GM18951 (cell line): ENCODE results near the gene SAMD4B.

Source experiments
- POLR2A ChIP-seq: IDR thresholded peaks from 4 replicates; pipeline ENCODE4 v1.6.1; 2011; ENCODE audit warnings: mild to moderate bottlenecking; ENCODE audit not compliant: insufficient read length, insufficient read depth; ENCODE audit errors: extremely low read depth
- in situ Hi-C: fragments of 300-500 bp; cut with MboI; formaldehyde crosslinking; loops from one replicate; pipeline ENCODE4 v1.12.0; 2022; ENCODE audit warnings: low sequenced_read_pairs, mixed read lengths, inconsistent platforms; ENCODE audit not compliant: unreplicated experiment

Gene SAMD4B

DNA sequence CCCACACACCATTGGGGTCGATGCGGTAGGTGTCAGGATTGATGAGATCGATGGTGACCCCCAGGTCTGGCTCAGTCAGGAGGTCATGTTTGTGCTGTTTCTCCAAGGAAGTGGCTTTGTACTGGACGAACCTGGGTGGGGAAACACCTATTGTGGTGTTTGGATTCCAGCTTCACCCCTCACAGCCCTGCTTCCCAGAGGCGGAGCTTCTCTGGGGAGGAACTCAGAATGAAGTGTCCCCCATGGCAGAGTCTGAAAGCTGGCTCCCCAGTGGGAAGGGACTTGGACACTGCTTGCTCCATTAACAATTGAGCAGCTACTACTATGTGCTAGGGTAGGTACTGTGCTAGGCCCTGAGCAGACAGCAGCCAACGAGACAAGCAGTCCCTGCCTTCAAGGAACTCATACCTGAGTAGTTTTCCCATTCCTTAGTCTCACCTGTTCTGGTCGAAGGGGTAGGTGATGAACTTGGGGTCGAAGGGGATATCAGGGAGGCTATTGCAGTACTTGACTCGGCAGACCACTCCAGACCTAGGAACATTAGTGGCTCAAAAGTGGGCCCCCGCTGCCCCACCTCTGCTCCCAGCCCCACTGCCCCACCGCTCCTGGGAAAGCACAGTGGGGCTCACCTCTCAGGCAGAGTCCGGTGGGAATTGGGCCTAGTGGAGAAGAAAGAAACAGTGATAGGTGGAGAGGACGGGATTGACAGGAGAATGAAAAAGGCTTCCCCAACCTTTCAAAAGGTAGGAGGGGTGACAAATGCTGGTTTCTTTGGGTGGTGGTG is 47.6 kb downstream of the SAMD4B start:
- TF ChIP-seq POLR2A: no peak
- in situ Hi-C loops: no loop called here

DNA sequence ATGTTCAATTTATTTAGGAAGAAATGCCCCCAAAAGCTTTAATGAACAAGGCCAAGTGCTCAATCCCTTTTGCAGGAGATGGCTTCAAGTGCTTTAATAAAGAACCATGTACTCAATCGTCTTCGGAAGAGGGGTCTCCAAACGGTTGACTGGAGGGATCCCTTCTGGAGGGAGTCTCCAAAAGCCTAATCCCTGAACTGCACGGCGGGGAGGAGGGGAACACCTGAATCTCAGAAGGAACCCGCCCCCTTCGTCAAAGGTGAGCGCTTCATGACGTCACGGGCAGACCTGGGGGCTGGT is 48.2 kb downstream of the SAMD4B start:
- in situ Hi-C loops: no loop called here
- TF ChIP-seq POLR2A: no peak

DNA sequence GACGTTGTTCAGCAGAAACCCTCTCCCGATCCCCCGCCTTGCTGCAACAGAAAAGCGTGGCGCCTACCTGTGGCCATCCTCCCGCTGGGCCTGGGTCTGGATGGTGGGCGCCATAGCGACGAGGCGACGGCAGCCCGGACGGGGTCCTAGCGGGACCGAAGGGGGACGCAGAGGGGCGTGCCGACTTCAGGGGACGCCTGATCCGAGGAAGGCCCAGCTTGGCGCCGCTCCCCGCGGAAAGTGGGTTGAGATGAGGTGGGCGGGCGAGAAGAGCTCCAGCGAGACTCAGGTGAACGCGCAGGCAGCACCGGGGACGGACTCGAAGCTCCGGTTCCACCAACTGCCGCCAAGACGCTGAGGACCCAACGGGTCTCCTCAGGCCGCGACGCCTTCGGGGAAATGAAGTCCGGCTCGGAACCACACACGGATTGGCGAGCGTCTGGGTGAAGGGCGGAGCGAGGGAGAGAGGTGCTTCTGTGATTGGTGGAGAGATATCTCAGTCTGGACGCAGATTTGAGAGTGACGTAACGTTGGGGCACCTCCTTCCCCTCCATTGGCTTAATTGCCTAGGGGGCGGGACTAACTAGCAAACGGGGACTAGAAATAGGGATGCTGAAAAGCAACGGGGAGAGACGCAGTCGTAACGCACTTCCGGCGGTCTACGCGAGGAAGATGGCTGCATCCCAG is 48.7 kb downstream of the SAMD4B start, which contains the start of the genes MED29 and PAF1:
Gene MED29, plus strand, starts transcription at position 628 of the 687 bp plus-strand sequence. Its CDS starts 45 bp downstream, at position 673.
Gene PAF1, minus strand, starts transcription at position 356 of the 687 bp plus-strand sequence. Its CDS starts 242 bp downstream, at position 114.
- in situ Hi-C loops: no loop called here
- peak; percentile 98 for TF ChIP-seq POLR2A

DNA sequence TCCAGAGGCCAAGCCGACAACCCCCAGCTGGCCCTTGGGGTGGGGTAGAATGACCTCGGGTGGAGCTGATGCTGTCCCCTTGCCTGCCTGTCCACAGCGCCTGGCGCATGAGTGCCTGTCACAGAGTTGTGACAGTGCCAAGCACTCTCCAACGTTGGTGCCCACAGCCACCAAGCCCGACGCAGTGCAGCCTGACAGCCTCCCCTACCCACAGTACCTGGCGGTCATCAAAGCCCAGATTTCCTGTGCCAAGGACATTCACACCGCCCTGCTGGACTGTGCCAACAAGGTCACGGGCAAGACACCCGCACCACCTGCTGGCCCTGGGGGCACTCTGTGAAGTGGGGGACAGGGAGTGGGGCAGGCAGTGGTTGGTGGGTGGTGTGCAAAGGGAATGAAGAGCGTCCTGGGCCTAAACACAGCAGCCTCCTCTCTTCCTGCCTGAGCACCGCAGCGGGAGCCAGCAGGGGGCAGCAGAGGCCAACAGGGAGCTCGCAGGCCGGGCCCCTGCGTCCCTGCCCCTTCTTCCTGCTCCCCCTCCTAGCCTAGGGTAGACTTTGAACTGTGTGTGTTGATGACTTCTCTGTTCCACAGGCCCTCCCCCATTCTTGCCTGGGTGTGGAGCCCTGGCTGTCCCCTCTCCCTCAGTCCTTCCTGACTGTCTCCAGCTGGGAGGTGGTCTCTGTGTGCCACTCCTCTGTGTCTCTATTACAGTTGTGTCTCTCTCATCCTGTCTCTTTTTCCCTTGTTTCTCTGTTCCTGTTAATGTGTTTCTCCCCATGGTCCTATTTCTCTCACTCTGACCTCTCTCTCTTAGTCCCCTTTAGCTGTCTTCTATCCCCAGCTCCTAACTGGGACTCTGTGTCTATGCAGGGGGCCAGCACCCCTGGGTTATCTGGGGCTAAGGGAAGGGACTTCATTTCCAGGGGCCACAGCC is 55.4 kb downstream of the SAMD4B start:
- in situ Hi-C loops: no loop called here
- TF ChIP-seq POLR2A: no peak

DNA sequence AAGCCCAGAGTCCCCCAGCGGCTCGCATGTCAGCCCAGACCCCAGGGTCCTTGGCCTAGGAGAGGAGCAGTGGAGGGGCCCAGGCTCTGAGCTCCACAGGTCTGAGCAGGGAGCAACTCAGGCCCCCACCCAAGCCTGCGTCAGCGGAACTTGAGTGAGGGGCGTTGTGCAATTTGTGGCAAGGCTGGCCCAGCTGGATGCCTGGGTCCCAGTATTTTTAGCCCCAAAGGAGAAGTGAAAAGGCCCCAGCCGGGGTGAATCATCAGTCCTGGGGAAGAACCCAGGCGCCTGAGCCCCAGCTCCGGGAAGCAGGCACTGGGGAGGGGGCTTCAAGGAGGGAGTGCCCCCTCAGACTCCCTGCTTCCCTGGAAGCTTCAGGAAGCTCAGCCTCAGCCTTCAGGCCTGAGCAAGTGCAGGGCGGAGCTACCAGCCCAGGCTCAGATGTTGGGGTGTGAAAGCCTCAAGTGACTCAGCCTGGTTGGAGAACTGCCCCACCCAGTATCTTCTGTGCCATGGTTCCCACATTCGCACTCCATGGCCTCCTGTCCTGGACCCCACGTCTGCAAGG is 56.2 kb downstream of the SAMD4B start:
- peak; percentile 24 for TF ChIP-seq POLR2A
- in situ Hi-C loops: no loop called here

DNA sequence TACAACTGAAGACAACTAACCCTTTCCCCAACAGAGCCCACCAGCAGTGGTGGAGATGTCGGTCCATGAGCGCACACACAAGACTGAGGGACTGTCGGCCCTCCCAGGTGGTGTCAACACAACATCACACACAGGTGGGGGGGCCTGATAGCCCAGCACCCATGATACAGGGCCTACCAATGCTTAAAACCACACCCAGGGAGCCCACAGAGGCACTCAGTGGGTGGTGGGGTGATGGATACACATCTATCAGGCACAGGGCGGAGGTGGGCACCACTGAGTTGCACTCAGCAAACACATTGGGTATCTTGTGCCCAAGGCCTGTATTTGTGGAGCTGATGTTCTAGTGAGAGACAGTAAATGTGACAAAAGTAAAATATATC is 57.4 kb downstream of the SAMD4B start:
- in situ Hi-C loops: no loop called here
- TF ChIP-seq POLR2A: peak; percentile 20

DNA sequence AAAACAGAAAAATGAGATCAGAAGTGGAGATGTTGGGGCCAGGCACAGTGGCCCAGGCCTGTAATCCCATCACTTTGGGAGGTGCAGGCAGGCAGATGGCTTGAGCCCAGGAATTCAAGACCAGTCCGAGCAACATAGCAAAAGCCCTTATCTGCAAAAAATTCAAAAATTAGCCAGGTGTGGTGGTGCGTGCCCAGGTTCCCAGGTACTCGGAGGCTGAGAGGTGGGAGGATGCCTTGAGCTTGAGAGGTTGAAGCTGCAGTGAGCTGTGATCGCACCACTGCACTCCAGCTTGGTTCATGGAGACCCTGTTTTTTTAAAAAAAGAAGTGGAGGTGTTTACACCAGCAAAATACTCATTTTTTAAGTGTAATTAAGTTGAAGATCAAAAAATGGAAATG is 57.8 kb downstream of the SAMD4B start:
- in situ Hi-C loops: no loop called here
- TF ChIP-seq POLR2A: peak; percentile 14

DNA sequence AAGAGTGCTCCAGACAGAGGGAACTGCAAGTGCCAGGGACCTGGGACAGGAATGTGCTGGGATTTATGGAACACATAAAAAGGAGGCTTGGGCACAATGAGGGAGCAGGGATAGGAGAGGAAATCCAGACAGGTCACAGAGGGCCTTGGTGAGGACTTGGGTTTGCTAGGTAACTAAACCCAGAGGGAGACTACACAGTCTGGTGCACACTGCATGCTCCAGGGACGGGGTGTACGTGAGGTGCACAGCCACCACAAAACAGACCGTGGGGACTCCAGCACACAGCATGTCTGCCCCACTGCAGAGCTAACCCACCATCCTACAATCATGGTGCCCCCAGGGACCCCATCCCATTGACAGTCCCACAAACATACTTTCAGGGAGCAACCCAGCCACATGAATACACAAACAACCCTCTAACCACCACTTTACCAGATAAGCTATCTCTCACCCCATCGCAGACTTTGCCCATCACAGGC is 58.9 kb downstream of the SAMD4B start:
- in situ Hi-C loops: no loop called here
- no peak for TF ChIP-seq POLR2A

DNA sequence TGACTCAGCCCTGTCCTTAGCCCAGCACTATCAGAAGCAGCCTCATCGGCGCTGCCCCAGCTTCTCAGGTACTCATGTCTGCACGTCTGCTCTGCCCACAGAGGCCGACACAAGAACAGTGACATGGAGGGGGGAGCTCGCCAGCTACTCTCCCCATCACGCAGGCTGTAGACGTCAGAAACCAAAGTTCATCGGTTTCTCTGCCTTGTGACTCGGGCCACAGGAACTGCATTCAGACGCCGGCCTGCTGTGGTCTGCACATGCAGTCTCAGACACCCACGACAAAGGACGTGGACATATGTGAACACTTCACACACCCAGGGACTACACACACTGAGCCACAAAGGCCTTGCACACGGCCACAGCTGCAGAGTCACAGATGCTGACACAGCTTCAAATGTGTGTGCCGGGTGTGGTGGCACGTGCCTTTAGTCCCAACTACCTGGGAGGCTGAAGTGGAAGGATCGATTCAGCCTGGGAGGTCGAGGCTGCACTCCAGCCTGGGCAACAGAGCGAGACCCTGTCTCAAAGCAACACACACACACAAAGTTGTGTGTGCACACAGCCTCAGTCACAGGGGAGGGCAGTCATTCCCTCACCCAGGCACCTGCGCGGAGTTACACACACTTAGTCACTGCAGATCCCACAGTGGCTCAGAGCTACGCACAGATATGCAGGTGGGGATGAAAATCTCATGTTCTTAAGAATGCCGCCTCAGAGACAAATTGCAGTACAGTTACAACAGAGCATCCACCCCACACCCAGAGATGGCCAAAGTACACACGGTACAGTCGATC is 59.5 kb downstream of the SAMD4B start:
- in situ Hi-C loops: no loop called here
- peak; percentile 46 for TF ChIP-seq POLR2A

DNA sequence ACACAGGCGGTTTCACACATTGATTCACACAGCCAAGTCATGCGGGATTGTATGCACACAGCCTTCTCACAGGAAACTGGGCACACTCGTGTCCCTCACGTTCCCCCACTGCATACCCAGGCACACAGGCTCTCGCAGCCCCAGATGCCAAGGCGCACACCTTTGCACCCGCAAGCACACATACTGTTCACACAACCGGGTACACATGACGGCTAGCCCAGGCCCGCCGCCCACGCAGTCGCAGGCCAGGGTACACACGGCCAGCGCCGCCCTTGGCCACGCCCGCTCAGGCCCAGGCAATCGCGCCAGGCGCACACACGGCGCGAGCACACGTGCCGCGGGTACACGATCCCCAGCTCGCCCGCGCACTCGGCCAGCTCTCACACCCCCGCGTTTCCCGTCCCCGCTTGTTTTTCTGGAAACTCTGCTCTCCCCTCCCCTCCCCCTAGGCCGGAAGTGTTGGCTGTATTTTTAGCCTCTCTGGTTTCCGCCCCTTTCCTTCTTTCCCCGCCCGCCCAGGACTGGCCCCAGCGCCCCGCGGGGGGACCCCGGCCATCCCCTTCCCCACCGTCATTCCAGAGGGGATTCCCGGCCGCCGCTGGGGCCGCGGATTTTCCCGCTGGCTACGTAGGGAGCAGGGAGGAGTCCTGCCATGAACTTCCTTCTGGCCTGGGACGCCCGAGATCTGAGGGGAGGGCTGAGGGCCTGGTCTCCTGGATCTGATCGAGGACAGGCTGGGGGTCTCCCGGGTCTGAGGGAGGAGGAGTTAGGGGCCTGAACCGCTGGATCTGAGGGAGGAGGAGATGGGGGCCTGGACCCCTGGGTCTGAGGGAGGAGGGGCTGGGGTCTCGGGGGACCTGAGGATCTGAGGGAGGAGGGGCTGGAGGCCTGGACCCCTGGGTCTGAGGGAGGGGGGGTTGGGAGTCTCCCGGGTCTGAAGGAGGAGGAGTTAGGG is 60.4 kb downstream of the SAMD4B start:
- peak; percentile 57 for TF ChIP-seq POLR2A
- in situ Hi-C loops: no loop called here

DNA sequence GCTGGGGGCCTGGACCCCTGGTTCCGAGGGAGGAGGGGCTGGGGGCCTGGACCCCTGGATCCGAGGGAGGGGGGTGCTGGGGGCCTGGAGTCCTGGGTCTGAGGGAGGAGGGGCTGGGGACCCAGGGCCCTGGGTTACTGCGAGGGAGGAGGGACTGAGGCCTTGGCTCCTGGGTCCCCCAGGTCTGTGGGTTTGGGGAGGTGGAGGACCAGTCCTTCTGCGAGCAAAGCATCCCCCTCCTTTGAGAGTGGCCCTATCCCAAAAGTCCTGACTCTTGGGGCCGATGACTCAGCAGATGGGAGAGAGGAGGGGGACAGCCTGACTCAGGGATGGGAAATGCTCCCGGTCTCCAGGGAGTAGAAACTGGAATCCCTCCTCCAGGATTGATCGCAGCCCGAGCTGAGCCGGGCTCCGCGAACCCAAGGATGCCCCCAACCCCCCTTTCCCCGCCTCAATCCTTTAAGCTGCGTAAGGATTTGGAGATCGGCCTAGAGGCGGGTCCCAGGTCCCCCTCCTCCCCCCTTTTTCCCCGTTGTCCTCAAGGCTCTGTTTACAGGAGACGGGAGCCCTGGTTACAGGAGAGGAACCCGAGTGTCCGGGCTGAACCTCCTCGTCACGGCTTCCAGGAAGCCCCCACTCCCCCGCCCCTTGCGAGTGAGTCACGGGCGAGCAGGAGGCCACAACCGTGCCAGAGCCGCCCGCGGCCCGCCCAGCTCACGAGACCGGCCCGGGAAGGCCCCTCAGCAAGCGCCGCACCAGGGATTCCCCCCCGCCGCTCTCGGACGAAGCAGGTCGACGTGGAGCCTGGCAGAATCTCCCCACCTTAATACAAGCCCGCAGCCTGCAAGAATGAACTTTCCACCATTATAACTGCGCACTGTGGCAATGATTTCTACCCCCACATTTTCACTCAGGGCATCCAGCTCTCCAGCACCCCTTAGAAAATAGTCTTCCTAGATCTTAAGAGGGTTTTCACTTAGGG is 61.4 kb downstream of the SAMD4B start:
- peak; percentile 55 for TF ChIP-seq POLR2A
- in situ Hi-C loops: no loop called here
